Tibial nerve (tissue), 4 donors: ENCODE data around the gene ASPG. TPM values are rescaled to one million over a fixed set of nuclear protein-coding genes. Genes with fewer than 3 reads are reported as not detected.

Experiments
- DNase-seq, 2 donors: peaks; one replicate each; pipeline ENCODE4 v3.0.0-alpha.2; 2019; ENCODE audit warnings: low spot score in 2 of 2
- H3K27ac ChIP-seq, 4 donors: fragments of 200-600 bp; sonication (generic) in 3 of 4; one replicate each; pipeline ENCODE4 v1.5.1; 2017 to 2019; ENCODE audit warnings: mild to moderate bottlenecking in 1 of 4
- H3K27me3 ChIP-seq, 2 donors: fragments of 200-600 bp; sonication (generic) in 1 of 2; one replicate each; pipeline versions ENCODE4 v1.5.1 to v1.6.0; 2017 to 2019
- H3K36me3 ChIP-seq, 3 donors: fragments of 200-600 bp; sonication (generic); one replicate each; pipeline ENCODE4 v1.5.1; 2018 to 2019
- H3K4me1 ChIP-seq, 4 donors: fragments of 200-600 bp; sonication (generic) in 3 of 4; one replicate each; pipeline ENCODE4 v1.5.1; 2017 to 2019
- H3K4me3 ChIP-seq, 4 donors: fragments of 200-600 bp; sonication (generic) in 3 of 4; one replicate each; pipeline ENCODE4 v1.5.1; 2017 to 2019; ENCODE audit warnings: mild to moderate bottlenecking in 1 of 4, moderate library complexity in 1 of 4
- H3K9me3 ChIP-seq, 4 donors: fragments of 200-600 bp; sonication (generic) in 3 of 4; one replicate each; pipeline ENCODE4 v1.5.1; 2017 to 2019
- EP300 ChIP-seq, 2 donors: sonication (generic); formaldehyde crosslinking; IDR thresholded peaks; one replicate each; pipeline ENCODE4 v1.6.1; 2017; ENCODE audit warnings: antibody characterized with exemption in 2 of 2, mild to moderate bottlenecking in 1 of 2
- POLR2A ChIP-seq, 2 donors: fragments of 450-650 bp; IDR thresholded peaks; one replicate each; pipeline ENCODE4 v1.6.1; 2017; ENCODE audit warnings: antibody characterized with exemption in 2 of 2, mild to moderate bottlenecking in 2 of 2, moderate library complexity in 2 of 2
- WGBS, 2 donors: methylation state at CpG; one replicate each; pipeline ENCODE4 v1.1.5; 2018; 5-methylcytosine and 5-hydroxymethylcytosine counted together
- total RNA-seq, 4 donors: library from RNA; depleted of rRNA; stranded (reverse); fragments of >200 nt; gene quantifications; one replicate each; pipeline ENCODE4 v1.1.0, GENCODE V29; 2016
- TF ChIP-seq, protein P1 (sequence below), 5 experiments: fragments of 200-600 bp in 3 of 5; fragments of 450-650 bp in 2 of 5; sonication (generic) in 3 of 5; IDR thresholded peaks; one replicate each; pipeline ENCODE4 v1.5.1; 2016 to 2019; ENCODE audit warnings: antibody characterized with exemption in 5 of 5, mild to moderate bottlenecking in 3 of 5, moderate library complexity in 2 of 5

Gene ASPG
- total RNA-seq, 4 donors from 2014 or later: 2.4 to 8.7 (median 2.7) TPM

GRCh38 chr14:104125011-104125410 is 39.5 kb downstream of the ASPG start:
- no peak overlapping the region for H3K27ac ChIP-seq
- TF ChIP-seq EP300 (IDR thresholded peaks at IDR 0.05) (no peak), POLR2A (IDR thresholded peaks at IDR 0.05) (no peak)
- TF ChIP-seq, protein P1, sequence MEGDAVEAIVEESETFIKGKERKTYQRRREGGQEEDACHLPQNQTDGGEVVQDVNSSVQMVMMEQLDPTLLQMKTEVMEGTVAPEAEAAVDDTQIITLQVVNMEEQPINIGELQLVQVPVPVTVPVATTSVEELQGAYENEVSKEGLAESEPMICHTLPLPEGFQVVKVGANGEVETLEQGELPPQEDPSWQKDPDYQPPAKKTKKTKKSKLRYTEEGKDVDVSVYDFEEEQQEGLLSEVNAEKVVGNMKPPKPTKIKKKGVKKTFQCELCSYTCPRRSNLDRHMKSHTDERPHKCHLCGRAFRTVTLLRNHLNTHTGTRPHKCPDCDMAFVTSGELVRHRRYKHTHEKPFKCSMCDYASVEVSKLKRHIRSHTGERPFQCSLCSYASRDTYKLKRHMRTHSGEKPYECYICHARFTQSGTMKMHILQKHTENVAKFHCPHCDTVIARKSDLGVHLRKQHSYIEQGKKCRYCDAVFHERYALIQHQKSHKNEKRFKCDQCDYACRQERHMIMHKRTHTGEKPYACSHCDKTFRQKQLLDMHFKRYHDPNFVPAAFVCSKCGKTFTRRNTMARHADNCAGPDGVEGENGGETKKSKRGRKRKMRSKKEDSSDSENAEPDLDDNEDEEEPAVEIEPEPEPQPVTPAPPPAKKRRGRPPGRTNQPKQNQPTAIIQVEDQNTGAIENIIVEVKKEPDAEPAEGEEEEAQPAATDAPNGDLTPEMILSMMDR (IDR thresholded peaks at IDR 0.05): no peak
- H3K4me1 ChIP-seq: no peaks in the 10 kb centered on the region
- WGBS, 2 donors: 59 to 68% methylated on average over 4 of the region's 4 CpGs
- H3K9me3 ChIP-seq: peaks cover 0 to 73% (median 6%) of the 10 kb centered on the region in 4 donors
- no peak overlapping the region for H3K4me3 ChIP-seq
- H3K27me3 ChIP-seq: peaks cover 0 to 22% of the 10 kb centered on the region in 2 donors
- no peak for DNase-seq
- no peaks in the 10 kb centered on the region for H3K36me3 ChIP-seq

DNA sequence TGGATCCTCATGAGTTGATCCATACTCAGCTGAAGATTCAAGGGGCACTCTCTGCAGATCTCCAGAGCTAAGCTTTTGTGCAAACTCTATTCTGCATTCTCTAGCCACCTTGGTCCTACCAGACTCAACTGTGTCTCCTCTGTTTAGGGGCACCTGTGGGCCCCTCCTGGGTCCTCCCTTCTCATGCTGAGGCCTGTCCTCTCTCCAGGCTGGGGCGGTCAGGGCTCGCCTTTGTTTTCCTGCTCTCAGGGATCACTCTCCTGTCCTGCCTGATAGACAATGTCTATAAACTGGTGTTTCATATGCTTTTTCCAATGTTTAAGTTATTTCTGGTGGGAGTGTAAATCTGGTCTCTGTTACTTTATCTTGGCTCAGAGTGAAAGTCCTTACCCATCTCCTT is 41.3 kb downstream of the ASPG start:
- WGBS, 2 donors: 90 to 93% methylated on average over 2 of the region's 2 CpGs
- Histone ChIP-seq H3K4me3 (no peak overlapping the region), H3K27me3 (peaks cover 0 to 7% of the 10 kb centered on the region in 2 donors), H3K4me1 (no peaks in the 10 kb centered on the region), H3K27ac (no peak overlapping the region), H3K36me3 (no peaks in the 10 kb centered on the region), H3K9me3 (peaks cover 0 to 83% (median 6%) of the 10 kb centered on the region in 4 donors)
- no peak for TF ChIP-seq EP300 (IDR thresholded peaks at IDR 0.05)
- no peak for TF ChIP-seq POLR2A (IDR thresholded peaks at IDR 0.05)
- TF ChIP-seq, protein P1 (IDR thresholded peaks at IDR 0.05): no peak
- no peak for DNase-seq

DNA sequence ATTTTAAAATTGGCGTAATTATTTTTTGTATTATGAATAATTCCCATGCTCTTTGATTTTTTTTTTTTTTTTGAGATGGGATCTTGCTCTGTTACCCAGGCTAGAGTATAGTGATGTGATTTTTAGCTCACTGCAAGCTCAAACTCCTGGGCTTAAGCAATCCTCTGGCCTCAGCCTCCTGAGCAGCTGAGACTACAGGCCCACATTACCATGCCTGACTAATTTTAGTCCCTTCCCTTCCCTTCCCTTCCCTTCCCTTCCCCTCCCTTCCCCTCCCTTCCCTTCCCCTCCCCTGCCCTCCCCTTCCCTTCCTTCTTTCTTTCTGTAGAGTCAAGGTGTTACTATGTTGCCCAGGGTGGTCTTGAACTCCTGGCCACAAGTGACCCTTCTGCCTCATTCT is 43.5 kb downstream of the ASPG start:
- WGBS, 2 donors: 92 to 93% methylated on average over 1 of the region's 1 CpG
- peaks cover 0 to 69% (median 6%) of the 10 kb centered on the region in 4 donors for H3K9me3 ChIP-seq
- no peaks in the 10 kb centered on the region for H3K4me1 ChIP-seq
- TF ChIP-seq POLR2A (IDR thresholded peaks at IDR 0.05) (no peak), EP300 (IDR thresholded peaks at IDR 0.05) (no peak)
- TF ChIP-seq, protein P1 (IDR thresholded peaks at IDR 0.05): no peak
- DNase-seq: no peak
- no peaks in the 10 kb centered on the region for H3K36me3 ChIP-seq
- no peak overlapping the region for H3K4me3 ChIP-seq
- H3K27me3 ChIP-seq: peaks cover 0 to 11% of the 10 kb centered on the region in 2 donors
- H3K27ac ChIP-seq: no peak overlapping the region

- WGBS, 2 donors: 96 to 100% methylated on average over 1 of the region's 1 CpG
- Histone ChIP-seq H3K36me3 (no peaks in the 10 kb centered on the region), H3K4me1 (no peaks in the 10 kb centered on the region), H3K27me3 (peaks cover 0 to 17% of the 10 kb centered on the region in 2 donors), H3K4me3 (no peak overlapping the region), H3K9me3 (peaks cover 0 to 63% (median 5%) of the 10 kb centered on the region in 4 donors), H3K27ac (no peak overlapping the region)
- TF ChIP-seq, protein P1 (IDR thresholded peaks at IDR 0.05): no peak
- TF ChIP-seq EP300 (IDR thresholded peaks at IDR 0.05) (no peak), POLR2A (IDR thresholded peaks at IDR 0.05) (no peak)
- DNase-seq: no peak
These were observed 44.1 kb downstream of the ASPG start for GRCh38 chr14:104129556-104129955.

- peaks cover 0 to 50% (median 5%) of the 10 kb centered on the region in 4 donors for H3K9me3 ChIP-seq
- no peaks in the 10 kb centered on the region for H3K36me3 ChIP-seq
- no peak overlapping the region for H3K27ac ChIP-seq
- 17 to 29% methylated on average over 5 to 11 of the region's 11 CpGs for WGBS, 2 donors
- peaks cover 0 to 31% of the 10 kb centered on the region in 2 donors for H3K27me3 ChIP-seq
- peaks cover 0 to 11% (median 0%) of the 10 kb centered on the region in 4 donors for H3K4me1 ChIP-seq
- TF ChIP-seq, protein P1 (IDR thresholded peaks at IDR 0.05): peak in 4 of 5 experiments; percentile 9 to 27 (median 24)
- TF ChIP-seq EP300 (IDR thresholded peaks at IDR 0.05): no peak
- H3K4me3 ChIP-seq: no peak overlapping the region
- DNase-seq: no peak
These were observed 45.6 kb downstream of the ASPG start for GRCh38 chr14:104130974-104131651.
